Amygdala (tissue), 56 donors: ENCODE measurements around the gene SSBP3.

Experiments used
- DNase-seq, 56 donors: peaks; one replicate each; lab custom pipeline; 2025; lab: John Stamatoyannopoulos, UW

Gene SSBP3

GRCh38 chr1:54292002-54292911, 113.9 kb downstream of the SSBP3 start:
- no peak for DNase-seq

GRCh38 chr1:54291276-54292001, 114.8 kb downstream of the SSBP3 start:
- DNase-seq, result no peak

- DNase-seq, result peak in 8 of 56 donors; percentile 14 to 55 (median 36)
Observed at GRCh38 chr1:54290506-54291184, 115.5 kb downstream of the SSBP3 start.

- DNase-seq, result no peak
Observed at GRCh38 chr1:54289712-54290233, 116.4 kb downstream of the SSBP3 start.

- DNase-seq, result peak in 3 of 56 donors; percentile 16 to 27 (median 19)
Observed at GRCh38 chr1:54287801-54288211, 118.4 kb downstream of the SSBP3 start.

- DNase-seq, result peak in 31 of 56 donors; percentile 10 to 68 (median 28)
Observed at GRCh38 chr1:54287176-54287650, 119.0 kb downstream of the SSBP3 start.

- DNase-seq, result no peak
Observed at GRCh38 chr1:54285815-54286345, 120.3 kb downstream of the SSBP3 start.

GRCh38 chr1:54284781-54285529, 121.2 kb downstream of the SSBP3 start:
- DNase-seq, result no peak

- no peak for DNase-seq
Observed at GRCh38 chr1:54283635-54284385, 122.4 kb downstream of the SSBP3 start.

GRCh38 chr1:54282101-54282847, 123.9 kb downstream of the SSBP3 start:
- no peak for DNase-seq

- DNase-seq, result peak in 3 of 56 donors; percentile 10 to 27 (median 14)
Observed at GRCh38 chr1:54280651-54281050, 125.5 kb downstream of the SSBP3 start.

- DNase-seq, result no peak
Observed at GRCh38 chr1:54279457-54279856, 126.7 kb downstream of the SSBP3 start.

- DNase-seq, result no peak
Observed at GRCh38 chr1:54278941-54279422, 127.2 kb downstream of the SSBP3 start.

- no peak for DNase-seq
Observed at GRCh38 chr1:54277451-54278341, 128.5 kb downstream of the SSBP3 start.

GRCh38 chr1:54276617-54277450, 129.4 kb downstream of the SSBP3 start:
- DNase-seq, result no peak

- DNase-seq, result peak in 31 of 56 donors; percentile 8 to 58 (median 29)
Observed at GRCh38 chr1:54275349-54275748, 130.8 kb downstream of the SSBP3 start.
